Glomerular visceral epithelial cell (primary cell): ENCODE results near the gene BRSK2.

Source experiments
- DNase-seq: peaks from one replicate; pipeline ENCODE4 v3.0.0-alpha.2; 2016; ENCODE audit errors: extremely low spot score

Gene BRSK2

GRCh38 chr11:1453611-1454034, 63.9 kb downstream of the BRSK2 start:
- DNase-seq, result no peak

- no peak for DNase-seq
These were observed 64.8 kb downstream of the BRSK2 start for GRCh38 chr11:1454576-1454975.

- no peak for DNase-seq
These were observed 65.5 kb downstream of the BRSK2 start for GRCh38 chr11:1455032-1455762.

GRCh38 chr11:1455763-1456060, 66.0 kb downstream of the BRSK2 start:
- DNase-seq, result no peak

GRCh38 chr11:1456176-1456575, 66.4 kb downstream of the BRSK2 start:
- no peak for DNase-seq

- DNase-seq, result no peak
These were observed 67.0 kb downstream of the BRSK2 start for GRCh38 chr11:1456596-1457325.

- no peak for DNase-seq
These were observed 67.6 kb downstream of the BRSK2 start for GRCh38 chr11:1457326-1457680.

GRCh38 chr11:1457856-1458255, 68.1 kb downstream of the BRSK2 start:
- no peak for DNase-seq

GRCh38 chr11:1458340-1459218, 68.8 kb downstream of the BRSK2 start:
- peak; percentile 9 for DNase-seq

GRCh38 chr11:1459219-1459575, 69.5 kb downstream of the BRSK2 start:
- no peak for DNase-seq

- DNase-seq, result no peak
These were observed 70.1 kb downstream of the BRSK2 start for GRCh38 chr11:1459764-1460395.

GRCh38 chr11:1460396-1460985, 70.8 kb downstream of the BRSK2 start:
- DNase-seq, result no peak

- no peak for DNase-seq
These were observed 71.5 kb downstream of the BRSK2 start for GRCh38 chr11:1460986-1461825.

GRCh38 chr11:1461826-1462697, 72.3 kb downstream of the BRSK2 start:
- DNase-seq, result no peak

- no peak for DNase-seq
These were observed 72.9 kb downstream of the BRSK2 start for GRCh38 chr11:1462698-1462975.

GRCh38 chr11:1463056-1463455, 73.3 kb downstream of the BRSK2 start:
- no peak for DNase-seq

- no peak for DNase-seq
These were observed 77.0 kb downstream of the BRSK2 start for GRCh38 chr11:1466784-1467183.

- DNase-seq, result no peak
These were observed 77.5 kb downstream of the BRSK2 start for GRCh38 chr11:1467270-1467669.

GRCh38 chr11:1468002-1468401, 78.3 kb downstream of the BRSK2 start:
- DNase-seq, result no peak

GRCh38 chr11:1468473-1469066, 78.8 kb downstream of the BRSK2 start:
- no peak for DNase-seq
